HCT116 (cell line): ENCODE measurements around the gene C2CD3. TPM values are rescaled to one million over a fixed set of nuclear protein-coding genes. Genes with fewer than 3 reads are reported as not detected.
A peak's percentile ranks its signal among the peaks of the same experiment; 100 is the strongest.

Experiments used
- ATAC-seq: fragments of 200-7000 bp; cut with Tn5 transposase; 2 replicates; pipeline ENCODE4 v1.9.1; 2020; ENCODE audit warnings: mild to moderate bottlenecking, moderate library complexity
- BruUV-seq: library from RNA; stranded (reverse); fragments of 400-500 nt; replicated peaks from 2 replicates; lab custom pipeline; 2021; lab: Mats Ljungman, UMichigan
- CTCF ChIA-PET: fragments of 300-600 bp; sonication (Branson Sonifier 250); formaldehyde crosslinking; loops from one replicate; lab custom pipeline; 2021; ENCODE audit warnings: antibody characterized with exemption; lab: Charles Lee
- POLR2A ChIA-PET: fragments of 300-600, 350-600 bp; sonication (Branson Sonifier 250); formaldehyde crosslinking; loops from one replicate; lab custom pipeline; 2021; ENCODE audit warnings: antibody characterized with exemption; lab: Charles Lee
- RAD21 ChIA-PET, 2 experiments: fragments of 300-600 bp; sonication (Branson Sonifier 250); formaldehyde crosslinking; loops; one replicate each; lab custom pipeline; 2023; ENCODE audit warnings: low total read pairs in 2 of 2; ENCODE audit not compliant: uncharacterized antibody in 2 of 2, unreplicated experiment in 2 of 2, low non-redundant PET in 1 of 2; lab: Charles Lee
- DNase-seq: peaks from one replicate; pipeline ENCODE4 v3.0.0-alpha.2; 2010; ENCODE audit warnings: low read depth, low spot score
- H2AFZ ChIP-seq: fragments of 200-600 bp; shearing (Covaris generic), sonication (generic); 2 replicates; pipeline ENCODE4 v1.6.1; 2017; ENCODE audit warnings: low read depth, mixed run types, mixed read lengths, antibody characterized with exemption, low read length; ENCODE audit not compliant: poor library complexity, severe bottlenecking
- H3K27ac ChIP-seq: 2 replicates; pipeline ENCODE4 v1.5.1; 2012; ENCODE audit warnings: low read depth, low read length
- H3K27me3 ChIP-seq: fragments of 200-600 bp; sonication (generic); 2 replicates; pipeline ENCODE4 v1.6.1; 2016; ENCODE audit warnings: mixed run types, low read length, mixed read lengths; ENCODE audit not compliant: insufficient read depth
- H3K36me3 ChIP-seq, 2 experiments: fragments of 200-500 bp in 1 of 2; fragments of 200-600 bp in 1 of 2; sonication (Bioruptor generic) in 1 of 2; sonication (generic) in 1 of 2; 2 replicates each; pipeline versions ENCODE4 v1.5.1 to v1.6.1; 2014 to 2016; ENCODE audit warnings: low read length in 2 of 2, inconsistent platforms in 1 of 2, mixed read lengths in 1 of 2, mixed run types in 1 of 2; ENCODE audit not compliant: insufficient read depth in 2 of 2, control insufficient read depth in 1 of 2
- H3K4me1 ChIP-seq, 2 experiments: fragments of 200-600 bp in 1 of 2; sonication (generic) in 1 of 2; 2 replicates each; pipeline versions ENCODE4 v1.5.1 to v1.6.1; 2012 to 2017; ENCODE audit warnings: low read length in 2 of 2, inconsistent platforms in 1 of 2, mild to moderate bottlenecking in 1 of 2, mixed read lengths in 1 of 2, mixed run types in 1 of 2, moderate library complexity in 1 of 2; ENCODE audit not compliant: insufficient read depth in 2 of 2, control insufficient read depth in 1 of 2
- H3K4me2 ChIP-seq: fragments of 200-600 bp; sonication (generic); 2 replicates; pipeline ENCODE4 v1.6.1; 2017; ENCODE audit warnings: mixed run types, low read length, mixed read lengths
- H3K4me3 ChIP-seq, 2 experiments: fragments of 200-600 bp in 1 of 2; sonication (generic) in 1 of 2; replicated peaks in 1 of 2; 2 replicates each; pipeline ENCODE4 v1.5.1; 2011 to 2016; ENCODE audit warnings: low read length in 2 of 2, control low read depth in 1 of 2, low read depth in 1 of 2, mild to moderate bottlenecking in 1 of 2, mixed read lengths in 1 of 2, mixed run types in 1 of 2
- H3K79me2 ChIP-seq: fragments of 200-600 bp; sonication (generic); 2 replicates; pipeline ENCODE4 v1.6.1; 2017; ENCODE audit warnings: mild to moderate bottlenecking, mixed run types, low read length, moderate library complexity, mixed read lengths; ENCODE audit not compliant: insufficient read depth
- H3K9ac ChIP-seq: fragments of 200-600 bp; sonication (generic); 2 replicates; pipeline ENCODE4 v1.6.1; 2016; ENCODE audit warnings: low read length, mixed read lengths
- H3K9me2 ChIP-seq: fragments of 200-600 bp; sonication (generic), shearing (Covaris generic); 2 replicates; pipeline ENCODE4 v1.6.1; 2017; ENCODE audit warnings: mixed run types, mild to moderate bottlenecking, moderate library complexity; ENCODE audit not compliant: insufficient read depth
- H3K9me3 ChIP-seq, 2 experiments: fragments of 200-500 bp in 1 of 2; fragments of 200-600 bp in 1 of 2; sonication (Bioruptor generic) in 1 of 2; sonication (generic) in 1 of 2; 2 replicates each; pipeline ENCODE4 v1.6.1; 2014 to 2017; ENCODE audit warnings: low read length in 2 of 2, mixed read lengths in 2 of 2, inconsistent platforms in 1 of 2, low read depth in 1 of 2, mild to moderate bottlenecking in 1 of 2, mixed run types in 1 of 2, moderate library complexity in 1 of 2; ENCODE audit not compliant: control insufficient read depth in 1 of 2, insufficient read depth in 1 of 2
- H4K20me1 ChIP-seq: fragments of 200-600 bp; sonication (generic), shearing (Covaris generic); 2 replicates; pipeline ENCODE4 v1.6.1; 2017; ENCODE audit warnings: mixed run types, mild to moderate bottlenecking, moderate library complexity; ENCODE audit not compliant: insufficient read depth
- ATF3 ChIP-seq: IDR thresholded peaks from 2 replicates; pipeline ENCODE4 v1.6.1; 2012
- CBX3 ChIP-seq: IDR thresholded peaks from 2 replicates; pipeline ENCODE4 v1.6.1; 2012; ENCODE audit warnings: low read depth
- CEBPB ChIP-seq: IDR thresholded peaks from 2 replicates; pipeline ENCODE4 v1.6.1; 2012; ENCODE audit warnings: low read depth
- FOSL1 ChIP-seq: IDR thresholded peaks from 2 replicates; pipeline ENCODE4 v1.6.1; 2012; ENCODE audit warnings: low read depth
- JUND ChIP-seq: IDR thresholded peaks from 2 replicates; pipeline ENCODE4 v1.6.1; 2012
- MAX ChIP-seq: IDR thresholded peaks from 2 replicates; pipeline ENCODE4 v1.6.1; 2012
- POLR2A ChIP-seq: IDR thresholded peaks from 2 replicates; pipeline ENCODE4 v1.7.0; 2011; ENCODE audit warnings: borderline replicate concordance; ENCODE audit not compliant: insufficient read depth, insufficient read length; ENCODE audit errors: extremely low read depth
- POLR2AphosphoS5 ChIP-seq: IDR thresholded peaks from 2 replicates; pipeline ENCODE4 v1.6.1; 2011; ENCODE audit warnings: mild to moderate bottlenecking, low read depth, low read length, moderate library complexity
- RAD21 ChIP-seq: IDR thresholded peaks from 2 replicates; pipeline ENCODE4 v1.6.1; 2012; ENCODE audit warnings: low read depth, mild to moderate bottlenecking
- SIN3A ChIP-seq: IDR thresholded peaks from 2 replicates; pipeline ENCODE4 v1.6.1; 2012; ENCODE audit warnings: low read depth
- SP1 ChIP-seq: IDR thresholded peaks from 2 replicates; pipeline ENCODE4 v1.6.1; 2012; ENCODE audit warnings: low read depth
- SRF ChIP-seq: IDR thresholded peaks from 2 replicates; pipeline ENCODE4 v1.6.1; 2012; ENCODE audit warnings: low read depth
- TCF7L2 ChIP-seq: IDR thresholded peaks from 2 replicates; pipeline ENCODE4 v1.7.0; 2011; ENCODE audit warnings: borderline replicate concordance, inconsistent platforms; ENCODE audit not compliant: insufficient read depth, insufficient read length; ENCODE audit errors: extremely low read depth
- ZNF274 ChIP-seq: fragments of 200-500 bp; sonication (Bioruptor generic); IDR thresholded peaks from 2 replicates; pipeline ENCODE4 v1.6.1; 2014; ENCODE audit warnings: mild to moderate bottlenecking, low read depth, low read length, inconsistent platforms
- intact Hi-C: fragments of 100-400 bp; cut with micrococcal nuclease; formaldehyde crosslinking; loops from 2 replicates; pipeline ENCODE4 v1.10.0; 2022
- total RNA-seq: library from RNA; stranded (reverse); gene quantifications from one replicate; pipeline ENCODE4 v1.2.1, GENCODE V29; 2021; ENCODE audit not compliant: unreplicated experiment
- TF ChIP-seq, protein P1 (sequence below), 3 experiments: fragments of 200-600 bp in 1 of 3; sonication (generic) in 1 of 3; IDR thresholded peaks in 2 of 3; conservative IDR thresholded peaks in 1 of 3; 2 replicates each; pipeline ENCODE4 v1.5.1; 2012 to 2017; ENCODE audit warnings: low read depth in 2 of 3, low read length in 2 of 3, antibody characterized with exemption in 1 of 3, borderline replicate concordance in 1 of 3, control low read depth in 1 of 3, mild to moderate bottlenecking in 1 of 3, mixed read lengths in 1 of 3, mixed run types in 1 of 3, moderate library complexity in 1 of 3; ENCODE audit not compliant: insufficient read depth in 1 of 3
- TF ChIP-seq, protein P2 (sequence below): IDR thresholded peaks from 2 replicates; pipeline ENCODE4 v1.6.1; 2011; ENCODE audit warnings: mild to moderate bottlenecking, low read length, moderate library complexity; ENCODE audit not compliant: insufficient replicate concordance; ENCODE audit errors: extremely low read depth

The C2CD3 gene
- total RNA-seq, 1 experiment from 2014 or later: 30.6 TPM

DNA sequence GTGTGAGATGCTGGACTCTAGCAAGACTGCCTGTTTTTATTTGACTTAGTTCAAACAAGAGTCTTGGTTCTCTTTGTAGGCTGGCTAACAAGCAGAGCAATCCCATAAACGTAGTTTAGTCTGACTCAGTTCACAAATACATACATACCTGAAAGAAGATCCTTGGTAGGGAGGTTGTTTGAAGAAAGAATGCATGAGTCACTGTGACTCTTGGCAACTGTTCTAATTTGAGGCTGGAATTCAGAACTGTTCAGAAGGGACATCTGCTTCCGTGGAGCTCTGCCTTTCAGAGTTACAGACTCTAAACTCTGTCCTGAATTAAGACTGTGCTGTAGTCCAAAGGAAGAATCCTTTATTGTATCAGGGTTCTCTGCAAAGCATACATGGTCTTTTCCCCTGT lies 32.2 kb downstream of the C2CD3 start:
- intact Hi-C loops: no loop called here
- DNase-seq (peak; percentile 89), ATAC-seq (peak; percentile 82)
- Histone ChIP-seq H3K4me3 (peak overlapping the region in 1 of 2 experiments; percentile 19; a peak in 2 of 4 replicates), H4K20me1 (no peaks in the 10 kb centered on the region), H3K36me3 (0 out of 4 replicates have a peak, but pooled peaks cover 0 to under 1% of the 10 kb centered on the region in 2 experiments), H3K4me1 (peaks cover 77 to 88% of the 10 kb centered on the region in 2 experiments), H3K9ac (peak overlapping the region; percentile 51), H3K27ac (peak overlapping the region; percentile 94), H3K9me2 (no peaks in the 10 kb centered on the region), H3K79me2 (0 out of 2 replicates have a peak, but pooled peaks cover 4% of the 10 kb centered on the region), H3K4me2 (peak overlapping the region; percentile 63), H3K9me3 (no peaks in the 10 kb centered on the region), H2AFZ (no peak overlapping the region), H3K27me3 (no peaks in the 10 kb centered on the region)
- ChIA-PET RAD21 (no interaction called here), CTCF (no interaction called here), POLR2A (interaction anchor here (0.8 kb wide), 1 partner anchor 8 kb away, joined by 3 read pairs; no protein-coding TSS in a partner anchor)
- TF ChIP-seq SRF: 0 out of 2 replicates have a peak, but pooled peaks have one; percentile 51
- peak; percentile 93 for TF ChIP-seq CBX3
- TF ChIP-seq JUND: peak; percentile 95
- peak; percentile 53; the same call in 1 of the 2 replicates for TF ChIP-seq SIN3A
- TF ChIP-seq MAX: peak; percentile 35; the same call in 1 of the 2 replicates
- TF ChIP-seq FOSL1: peak; percentile 95
- peak; percentile 83 for TF ChIP-seq SP1
- TF ChIP-seq TCF7L2: peak; percentile 70
- no peak for TF ChIP-seq ZNF274
- 0 out of 2 replicates have a peak, but pooled peaks have one; percentile 33 for TF ChIP-seq CEBPB
- TF ChIP-seq POLR2A: no peak
- TF ChIP-seq POLR2AphosphoS5: peak; percentile 51; the same call in 1 of the 2 replicates
- TF ChIP-seq, protein P1, sequence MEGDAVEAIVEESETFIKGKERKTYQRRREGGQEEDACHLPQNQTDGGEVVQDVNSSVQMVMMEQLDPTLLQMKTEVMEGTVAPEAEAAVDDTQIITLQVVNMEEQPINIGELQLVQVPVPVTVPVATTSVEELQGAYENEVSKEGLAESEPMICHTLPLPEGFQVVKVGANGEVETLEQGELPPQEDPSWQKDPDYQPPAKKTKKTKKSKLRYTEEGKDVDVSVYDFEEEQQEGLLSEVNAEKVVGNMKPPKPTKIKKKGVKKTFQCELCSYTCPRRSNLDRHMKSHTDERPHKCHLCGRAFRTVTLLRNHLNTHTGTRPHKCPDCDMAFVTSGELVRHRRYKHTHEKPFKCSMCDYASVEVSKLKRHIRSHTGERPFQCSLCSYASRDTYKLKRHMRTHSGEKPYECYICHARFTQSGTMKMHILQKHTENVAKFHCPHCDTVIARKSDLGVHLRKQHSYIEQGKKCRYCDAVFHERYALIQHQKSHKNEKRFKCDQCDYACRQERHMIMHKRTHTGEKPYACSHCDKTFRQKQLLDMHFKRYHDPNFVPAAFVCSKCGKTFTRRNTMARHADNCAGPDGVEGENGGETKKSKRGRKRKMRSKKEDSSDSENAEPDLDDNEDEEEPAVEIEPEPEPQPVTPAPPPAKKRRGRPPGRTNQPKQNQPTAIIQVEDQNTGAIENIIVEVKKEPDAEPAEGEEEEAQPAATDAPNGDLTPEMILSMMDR (IDR thresholded peaks at IDR 0.05 in 2 of 3, conservative IDR thresholded peaks at IDR 0.05 in 1 of 3; ENCODE audit: borderline replicate concordance in 1 of 3, insufficient read depth in 1 of 3, low read depth in 2 of 3, low read length in 2 of 3): no peak
- 0 out of 2 replicates have a peak, but pooled peaks have one; percentile 4 for TF ChIP-seq ATF3
- TF ChIP-seq, protein P2, sequence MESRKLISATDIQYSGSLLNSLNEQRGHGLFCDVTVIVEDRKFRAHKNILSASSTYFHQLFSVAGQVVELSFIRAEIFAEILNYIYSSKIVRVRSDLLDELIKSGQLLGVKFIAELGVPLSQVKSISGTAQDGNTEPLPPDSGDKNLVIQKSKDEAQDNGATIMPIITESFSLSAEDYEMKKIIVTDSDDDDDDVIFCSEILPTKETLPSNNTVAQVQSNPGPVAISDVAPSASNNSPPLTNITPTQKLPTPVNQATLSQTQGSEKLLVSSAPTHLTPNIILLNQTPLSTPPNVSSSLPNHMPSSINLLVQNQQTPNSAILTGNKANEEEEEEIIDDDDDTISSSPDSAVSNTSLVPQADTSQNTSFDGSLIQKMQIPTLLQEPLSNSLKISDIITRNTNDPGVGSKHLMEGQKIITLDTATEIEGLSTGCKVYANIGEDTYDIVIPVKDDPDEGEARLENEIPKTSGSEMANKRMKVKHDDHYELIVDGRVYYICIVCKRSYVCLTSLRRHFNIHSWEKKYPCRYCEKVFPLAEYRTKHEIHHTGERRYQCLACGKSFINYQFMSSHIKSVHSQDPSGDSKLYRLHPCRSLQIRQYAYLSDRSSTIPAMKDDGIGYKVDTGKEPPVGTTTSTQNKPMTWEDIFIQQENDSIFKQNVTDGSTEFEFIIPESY: no peak
- 0 out of 2 replicates have a peak, but pooled peaks have one; percentile 3 for TF ChIP-seq RAD21
- BruUV-seq: no TSS peak
